Measurements from ENCODE around the gene PRICKLE1.

PRICKLE1 gene

DNA sequence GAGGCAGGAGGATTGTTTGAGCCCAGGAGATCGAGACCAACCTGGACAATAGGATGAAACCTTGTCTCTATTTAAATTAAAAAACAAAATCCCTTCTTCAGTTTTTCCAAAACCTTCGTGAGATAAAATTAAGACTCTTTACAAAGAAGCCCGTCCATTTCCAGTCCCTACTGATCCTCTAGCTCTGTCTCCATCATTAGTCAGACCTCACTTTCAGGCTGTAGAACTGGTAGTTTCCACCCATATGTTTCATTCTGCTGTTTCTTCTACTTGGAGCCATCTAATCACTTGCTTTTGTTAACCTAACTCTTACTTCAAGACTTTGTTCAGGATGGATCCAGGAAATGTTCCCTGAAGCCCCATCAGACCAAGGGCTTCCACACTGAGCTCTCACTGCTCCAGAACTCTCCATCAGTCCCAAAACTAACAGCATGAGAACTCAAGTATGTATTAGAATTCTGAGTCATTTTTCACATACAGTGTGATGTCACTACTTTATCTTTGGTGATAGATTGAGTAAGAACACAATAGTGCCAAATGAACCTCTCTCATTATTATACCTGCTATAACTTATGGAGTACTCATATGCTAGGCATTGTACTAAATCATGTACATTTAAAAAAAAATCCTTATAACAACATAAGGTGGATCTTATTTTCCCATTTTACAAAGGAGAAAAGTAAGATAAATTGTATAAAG, 90.8 kb downstream of the PRICKLE1 start:
- no peaks in the 10 kb centered on the region for H3K36me3 ChIP-seq
- no peak overlapping the region for H3K4me3 ChIP-seq
- H3K27me3 ChIP-seq: no peaks in the 10 kb centered on the region
- intact Hi-C loops (cut with DNase I; ENCODE audit: low total_unique reads): no loop called here
- H3K9me3 ChIP-seq: no peaks in the 10 kb centered on the region
- no peaks in the 10 kb centered on the region for H3K4me1 ChIP-seq
- H3K27ac ChIP-seq: no peak overlapping the region
- TF ChIP-seq, protein P1, sequence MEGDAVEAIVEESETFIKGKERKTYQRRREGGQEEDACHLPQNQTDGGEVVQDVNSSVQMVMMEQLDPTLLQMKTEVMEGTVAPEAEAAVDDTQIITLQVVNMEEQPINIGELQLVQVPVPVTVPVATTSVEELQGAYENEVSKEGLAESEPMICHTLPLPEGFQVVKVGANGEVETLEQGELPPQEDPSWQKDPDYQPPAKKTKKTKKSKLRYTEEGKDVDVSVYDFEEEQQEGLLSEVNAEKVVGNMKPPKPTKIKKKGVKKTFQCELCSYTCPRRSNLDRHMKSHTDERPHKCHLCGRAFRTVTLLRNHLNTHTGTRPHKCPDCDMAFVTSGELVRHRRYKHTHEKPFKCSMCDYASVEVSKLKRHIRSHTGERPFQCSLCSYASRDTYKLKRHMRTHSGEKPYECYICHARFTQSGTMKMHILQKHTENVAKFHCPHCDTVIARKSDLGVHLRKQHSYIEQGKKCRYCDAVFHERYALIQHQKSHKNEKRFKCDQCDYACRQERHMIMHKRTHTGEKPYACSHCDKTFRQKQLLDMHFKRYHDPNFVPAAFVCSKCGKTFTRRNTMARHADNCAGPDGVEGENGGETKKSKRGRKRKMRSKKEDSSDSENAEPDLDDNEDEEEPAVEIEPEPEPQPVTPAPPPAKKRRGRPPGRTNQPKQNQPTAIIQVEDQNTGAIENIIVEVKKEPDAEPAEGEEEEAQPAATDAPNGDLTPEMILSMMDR (IDR thresholded peaks at IDR 0.05): no peak
- no peak for DNase-seq

DNA sequence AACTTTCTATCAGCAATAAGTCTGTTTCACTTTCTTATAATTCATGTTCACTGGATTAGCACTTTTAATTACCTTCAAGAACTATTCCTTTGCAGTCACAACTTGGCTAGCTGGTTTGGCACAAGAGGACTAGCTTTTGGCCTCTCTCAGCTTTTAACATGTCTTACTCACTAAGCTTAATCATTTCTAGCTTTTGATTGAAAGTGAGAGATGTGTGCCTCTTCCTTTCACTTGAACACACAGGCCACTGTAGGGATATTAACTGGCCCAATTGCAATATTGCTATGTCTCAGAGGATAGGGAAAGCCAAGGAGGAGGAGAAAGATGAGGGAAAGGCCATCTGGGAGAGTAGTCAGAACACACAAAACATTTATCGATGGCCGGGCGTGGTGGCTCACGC, 92.7 kb downstream of the PRICKLE1 start:
- Histone ChIP-seq H3K27ac (no peak overlapping the region), H3K4me3 (no peak overlapping the region), H3K9me3 (no peaks in the 10 kb centered on the region), H3K27me3 (no peaks in the 10 kb centered on the region), H3K36me3 (no peaks in the 10 kb centered on the region), H3K4me1 (no peaks in the 10 kb centered on the region)
- TF ChIP-seq, protein P1 (IDR thresholded peaks at IDR 0.05): no peak
- intact Hi-C loops (cut with DNase I; ENCODE audit: low total_unique reads): no loop called here
- no peak for DNase-seq

DNA sequence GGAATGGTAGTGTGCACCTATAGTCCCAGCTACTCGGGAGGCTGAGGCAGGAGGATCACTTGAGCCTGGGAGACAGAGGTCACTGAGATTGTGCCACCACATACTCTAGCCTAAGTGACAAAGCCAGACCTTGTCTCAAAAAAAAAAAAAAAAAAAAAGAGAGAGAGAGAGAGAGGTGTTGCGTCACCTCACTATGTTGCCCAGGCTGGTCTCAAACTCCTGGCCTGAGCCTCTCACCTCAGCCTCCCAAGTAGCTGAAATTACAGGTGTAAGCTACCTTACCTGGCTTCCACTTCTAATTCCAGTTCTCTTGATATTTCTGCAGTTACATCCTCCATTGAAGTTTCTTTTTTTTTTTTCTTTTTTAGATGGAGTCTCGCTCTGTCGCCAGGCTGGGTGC, 94.3 kb downstream of the PRICKLE1 start:
- Histone ChIP-seq H3K4me1 (no peaks in the 10 kb centered on the region), H3K4me3 (no peak overlapping the region), H3K27ac (no peak overlapping the region), H3K27me3 (no peaks in the 10 kb centered on the region), H3K9me3 (no peaks in the 10 kb centered on the region), H3K36me3 (no peaks in the 10 kb centered on the region)
- TF ChIP-seq, protein P1 (IDR thresholded peaks at IDR 0.05): no peak
- DNase-seq: no peak
- intact Hi-C loops (cut with DNase I; ENCODE audit: low total_unique reads): no loop called here

DNA sequence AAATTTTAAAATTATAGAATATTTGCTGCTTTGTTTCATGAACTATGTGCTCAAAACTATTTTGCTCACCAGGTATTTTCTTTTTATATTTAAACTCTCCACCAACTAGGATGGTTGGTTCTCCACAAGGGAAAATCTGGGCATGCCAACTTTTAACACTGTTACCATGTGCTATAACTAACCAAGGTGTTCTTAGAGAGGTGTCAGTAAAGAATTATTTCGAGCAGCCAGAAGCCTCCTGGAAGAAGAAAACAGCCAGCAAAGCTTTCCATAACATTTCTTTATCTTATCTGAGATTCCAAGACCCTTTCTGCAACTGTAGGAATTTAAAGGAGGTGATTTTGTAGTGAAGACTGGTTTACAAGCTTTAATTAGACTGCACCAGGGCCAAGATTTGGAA, 97.3 kb downstream of the PRICKLE1 start:
- Histone ChIP-seq H3K27me3 (no peaks in the 10 kb centered on the region), H3K27ac (no peak overlapping the region), H3K36me3 (no peaks in the 10 kb centered on the region), H3K4me1 (no peaks in the 10 kb centered on the region), H3K9me3 (no peaks in the 10 kb centered on the region), H3K4me3 (no peak overlapping the region)
- TF ChIP-seq, protein P1 (IDR thresholded peaks at IDR 0.05): no peak
- DNase-seq: no peak
- intact Hi-C loops (cut with DNase I; ENCODE audit: low total_unique reads): no loop called here

DNA sequence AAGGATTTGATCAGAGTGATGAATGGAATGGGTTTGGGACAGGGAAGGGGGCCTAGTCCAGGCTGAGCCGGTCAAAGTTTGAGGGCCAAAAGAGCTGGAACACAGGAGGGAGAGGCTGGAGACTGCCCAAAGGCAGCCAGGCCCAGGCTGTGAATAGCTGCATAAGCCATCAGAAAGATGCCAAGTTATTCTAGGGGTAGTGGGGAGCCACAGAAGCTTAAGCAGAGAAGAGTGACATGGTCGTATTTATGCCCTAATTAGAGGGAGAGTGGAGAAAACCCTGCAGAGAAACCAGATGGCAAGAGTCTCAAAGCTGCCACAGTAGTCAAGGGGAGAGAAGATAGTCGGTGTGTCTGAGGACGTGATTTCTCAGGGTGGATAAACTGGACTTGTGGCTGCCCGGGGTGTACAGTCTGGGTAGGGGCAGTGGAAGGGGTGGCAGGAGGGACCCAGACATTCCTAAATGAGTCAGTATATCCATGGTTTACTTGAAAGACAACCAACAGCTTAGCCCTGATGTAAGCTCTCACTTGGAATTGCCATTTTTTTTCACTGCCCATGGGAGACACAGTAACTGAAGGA, 99.2 kb downstream of the PRICKLE1 start:
- no peak for DNase-seq
- no peaks in the 10 kb centered on the region for H3K9me3 ChIP-seq
- TF ChIP-seq, protein P1 (IDR thresholded peaks at IDR 0.05): no peak

More for the DNA sequence above, 99.2 kb downstream of the PRICKLE1 start:
- Histone ChIP-seq H3K4me3 (no peak overlapping the region), H3K36me3 (no peaks in the 10 kb centered on the region), H3K4me1 (no peaks in the 10 kb centered on the region), H3K27ac (no peak overlapping the region), H3K27me3 (no peaks in the 10 kb centered on the region)
- intact Hi-C loops (cut with DNase I; ENCODE audit: low total_unique reads): no loop called here
